ENCODE results near the gene ACTA1.

DNA sequence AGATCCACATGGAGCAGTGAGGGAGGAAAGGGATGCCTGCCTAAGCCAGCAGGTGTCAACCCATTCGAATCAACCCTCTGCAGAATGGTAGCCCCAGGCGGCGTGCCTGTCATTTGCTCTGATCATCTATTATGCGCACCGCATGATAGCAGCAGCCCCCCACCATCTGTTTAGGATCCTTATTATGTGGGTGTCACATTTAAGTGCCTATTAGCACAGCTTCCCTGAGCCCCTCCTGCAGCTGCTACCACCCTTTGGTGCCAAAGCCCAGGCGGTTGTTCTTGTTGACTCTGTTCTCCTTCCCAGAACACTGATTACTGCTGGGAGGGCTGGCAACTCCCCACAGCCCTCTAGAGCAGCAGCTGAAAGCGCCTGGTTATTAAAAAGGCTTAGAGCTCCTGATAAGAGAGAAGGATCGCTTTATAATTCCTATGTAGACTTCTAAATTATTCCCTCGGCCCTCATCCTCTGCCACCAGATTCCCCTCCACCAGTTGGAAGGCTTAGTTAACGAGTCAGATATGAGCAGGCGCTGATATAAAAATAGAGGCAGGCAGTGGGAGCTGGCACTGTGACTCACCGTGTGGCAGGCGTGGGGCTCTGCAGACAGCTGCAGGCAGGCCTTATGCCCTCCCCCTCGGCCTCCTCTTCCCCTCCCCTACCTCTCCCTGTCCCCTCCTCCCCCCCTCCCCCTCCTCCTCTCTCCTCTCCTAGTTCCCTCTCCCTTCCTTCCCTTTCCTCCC, 23.0 kb downstream of the ACTA1 start:
- TF ChIP-seq, protein P1, sequence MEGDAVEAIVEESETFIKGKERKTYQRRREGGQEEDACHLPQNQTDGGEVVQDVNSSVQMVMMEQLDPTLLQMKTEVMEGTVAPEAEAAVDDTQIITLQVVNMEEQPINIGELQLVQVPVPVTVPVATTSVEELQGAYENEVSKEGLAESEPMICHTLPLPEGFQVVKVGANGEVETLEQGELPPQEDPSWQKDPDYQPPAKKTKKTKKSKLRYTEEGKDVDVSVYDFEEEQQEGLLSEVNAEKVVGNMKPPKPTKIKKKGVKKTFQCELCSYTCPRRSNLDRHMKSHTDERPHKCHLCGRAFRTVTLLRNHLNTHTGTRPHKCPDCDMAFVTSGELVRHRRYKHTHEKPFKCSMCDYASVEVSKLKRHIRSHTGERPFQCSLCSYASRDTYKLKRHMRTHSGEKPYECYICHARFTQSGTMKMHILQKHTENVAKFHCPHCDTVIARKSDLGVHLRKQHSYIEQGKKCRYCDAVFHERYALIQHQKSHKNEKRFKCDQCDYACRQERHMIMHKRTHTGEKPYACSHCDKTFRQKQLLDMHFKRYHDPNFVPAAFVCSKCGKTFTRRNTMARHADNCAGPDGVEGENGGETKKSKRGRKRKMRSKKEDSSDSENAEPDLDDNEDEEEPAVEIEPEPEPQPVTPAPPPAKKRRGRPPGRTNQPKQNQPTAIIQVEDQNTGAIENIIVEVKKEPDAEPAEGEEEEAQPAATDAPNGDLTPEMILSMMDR (IDR thresholded peaks at IDR 0.05) = no peak
- no peak for TF ChIP-seq POLR2AphosphoS5 (IDR thresholded peaks at IDR 0.05)
